HG02885 (cell line): ENCODE measurements around the gene LDB2.

Source experiments
- ATAC-seq: cut with Tn5 transposase; IDR thresholded peaks from one replicate; pipeline ENCODE4 v1.9.1; 2021; ENCODE audit warnings: mild to moderate bottlenecking; ENCODE audit not compliant: unreplicated experiment, poor library complexity

LDB2 gene

GRCh38 chr4:16462656-16463055 is 435.8 kb downstream of the LDB2 start:
- ATAC-seq = no peak

- ATAC-seq = no peak
Measured at GRCh38 chr4:16461362-16461761, 437.1 kb downstream of the LDB2 start.

DNA sequence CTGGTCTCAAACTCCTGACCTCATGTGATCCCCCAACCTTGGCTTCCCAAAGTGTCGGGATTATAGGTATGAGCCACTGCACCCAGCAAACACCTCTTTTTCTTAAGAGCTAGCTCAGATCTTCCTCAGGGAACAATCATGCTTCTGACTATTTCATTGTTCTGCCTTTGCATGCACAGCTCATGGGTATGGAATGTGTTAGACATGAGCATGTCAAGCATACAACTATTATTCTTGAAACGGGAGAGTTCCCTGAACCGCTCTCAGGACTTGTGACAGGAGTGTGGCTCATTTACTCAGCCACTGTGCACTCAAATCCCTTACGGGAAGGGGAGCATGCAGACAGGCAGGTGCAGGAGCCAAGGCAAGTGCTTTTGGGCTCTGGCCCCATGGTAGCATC is 440.5 kb downstream of the LDB2 start:
- ATAC-seq = no peak
